ENCODE measurements around the gene RIC8A. TPM values are rescaled to one million over a fixed set of nuclear protein-coding genes. Genes with fewer than 3 reads are reported as not detected.

The RIC8A gene
- total and polyA plus RNA-seq, 2 of the 13 experiments (the other 11 are each of a cell fraction or from before 2014, with no cell fraction given): 62.1 to 63.8 TPM

- 0 out of 2 replicates have a peak, but pooled peaks have one; percentile 12 for TF ChIP-seq TFAP4 (IDR thresholded peaks at IDR 0.05; ENCODE audit: borderline replicate concordance, low read depth)
- TF ChIP-seq CBX5 (CRISPR knock-in tag; IDR thresholded peaks at IDR 0.05; ENCODE audit: borderline replicate concordance): no peak
- TF ChIP-seq ZNF766 (CRISPR knock-in tag; IDR thresholded peaks at IDR 0.05; ENCODE audit: borderline replicate concordance): peak; percentile 44; the same call in 1 of the 2 replicates
- TF ChIP-seq ZNF780A (CRISPR knock-in tag; IDR thresholded peaks at IDR 0.05): no peak
- TF ChIP-seq ZNF510 (CRISPR knock-in tag; IDR thresholded peaks at IDR 0.05; ENCODE audit: low read depth): no peak
- TF ChIP-seq KIAA2018 (CRISPR knock-in tag; IDR thresholded peaks at IDR 0.05; ENCODE audit: borderline replicate concordance): no peak
- TF ChIP-seq TBL1XR1 (IDR thresholded peaks at IDR 0.05; ENCODE audit: borderline replicate concordance, low read length, partially characterized antibody): no peak
- TF ChIP-seq DMTF1 (CRISPR knock-in tag; IDR thresholded peaks at IDR 0.05): no peak
- no peak for TF ChIP-seq STAT5B (CRISPR knock-in tag; IDR thresholded peaks at IDR 0.05)
- TF ChIP-seq TMF1 (CRISPR knock-in tag; IDR thresholded peaks at IDR 0.05; ENCODE audit: low read depth): no peak
- no peak for TF ChIP-seq LBX2 (CRISPR knock-in tag; IDR thresholded peaks at IDR 0.05; ENCODE audit: borderline replicate concordance)
- peak; percentile 66; the same call in 1 of the 2 replicates for TF ChIP-seq ZNF572 (CRISPR knock-in tag; IDR thresholded peaks at IDR 0.05)
- no peak for TF ChIP-seq THAP7 (CRISPR knock-in tag; IDR thresholded peaks at IDR 0.05)
- peak; percentile 81; the same call in 1 of the 2 replicates for TF ChIP-seq NRL (CRISPR knock-in tag; IDR thresholded peaks at IDR 0.05; ENCODE audit: borderline replicate concordance)
- TF ChIP-seq GABPB1 (CRISPR knock-in tag; IDR thresholded peaks at IDR 0.05): peak; percentile 98
These were observed 29.6 kb downstream of the RIC8A start, which contains the start of gene PSMD13 (continued) for GRCh38 chr11:236774-237767.
